A549 treated with AZD9567 at 1 μM for 4 hours (cell line): Measurements from ENCODE around the gene LENEP. TPM values are rescaled to one million over a fixed set of nuclear protein-coding genes. Genes with fewer than 3 reads are reported as not detected.

ENCODE experiments used
- total RNA-seq: library from RNA; stranded (reverse); fragments of 200-300 nt; extraction: Qiagen RNA extraction; gene quantifications from 5 replicates; pipeline ENCODE4 v1.2.3, GENCODE V29; 2022; ENCODE audit not compliant: insufficient read depth

LENEP gene
- total RNA-seq: not detected in 5 replicates

DNA sequence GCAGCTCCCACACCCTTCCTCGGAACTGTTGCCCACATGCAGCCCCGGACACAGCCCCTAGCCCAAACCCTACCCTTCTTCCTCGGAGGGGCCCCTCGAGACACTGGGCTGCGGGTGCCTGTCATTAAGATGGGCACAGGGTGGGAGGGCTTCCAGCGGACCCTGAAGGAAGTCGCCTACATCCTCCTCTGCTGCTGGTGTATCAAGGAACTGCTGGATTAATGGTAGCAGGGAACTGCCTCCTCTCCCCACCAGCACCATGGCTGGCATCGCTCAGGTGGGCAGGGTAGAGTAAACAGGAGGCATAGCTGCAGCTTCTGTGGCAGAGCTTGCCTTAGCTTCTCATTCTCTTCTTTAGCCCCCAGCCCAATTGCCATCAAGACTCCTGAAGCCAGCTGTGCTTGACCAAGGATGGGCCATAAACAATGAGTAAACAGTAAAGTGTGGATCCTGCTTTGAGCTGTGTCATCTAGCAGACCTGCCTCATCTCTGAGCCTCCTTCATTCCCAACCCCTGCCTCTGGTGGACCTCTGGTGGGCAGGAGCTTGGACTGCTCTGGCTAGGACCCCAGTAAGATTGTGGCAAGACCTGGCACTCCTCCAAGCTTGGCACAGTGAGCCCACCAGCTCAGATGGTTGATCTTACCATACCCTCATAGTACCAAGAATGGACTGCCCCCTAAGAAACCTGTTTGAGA is at the start of gene LENEP:
Gene LENEP, plus strand, starts transcription at position 15 of the 697 bp plus-strand sequence. Its CDS starts 22 bp downstream, at position 37.

DNA sequence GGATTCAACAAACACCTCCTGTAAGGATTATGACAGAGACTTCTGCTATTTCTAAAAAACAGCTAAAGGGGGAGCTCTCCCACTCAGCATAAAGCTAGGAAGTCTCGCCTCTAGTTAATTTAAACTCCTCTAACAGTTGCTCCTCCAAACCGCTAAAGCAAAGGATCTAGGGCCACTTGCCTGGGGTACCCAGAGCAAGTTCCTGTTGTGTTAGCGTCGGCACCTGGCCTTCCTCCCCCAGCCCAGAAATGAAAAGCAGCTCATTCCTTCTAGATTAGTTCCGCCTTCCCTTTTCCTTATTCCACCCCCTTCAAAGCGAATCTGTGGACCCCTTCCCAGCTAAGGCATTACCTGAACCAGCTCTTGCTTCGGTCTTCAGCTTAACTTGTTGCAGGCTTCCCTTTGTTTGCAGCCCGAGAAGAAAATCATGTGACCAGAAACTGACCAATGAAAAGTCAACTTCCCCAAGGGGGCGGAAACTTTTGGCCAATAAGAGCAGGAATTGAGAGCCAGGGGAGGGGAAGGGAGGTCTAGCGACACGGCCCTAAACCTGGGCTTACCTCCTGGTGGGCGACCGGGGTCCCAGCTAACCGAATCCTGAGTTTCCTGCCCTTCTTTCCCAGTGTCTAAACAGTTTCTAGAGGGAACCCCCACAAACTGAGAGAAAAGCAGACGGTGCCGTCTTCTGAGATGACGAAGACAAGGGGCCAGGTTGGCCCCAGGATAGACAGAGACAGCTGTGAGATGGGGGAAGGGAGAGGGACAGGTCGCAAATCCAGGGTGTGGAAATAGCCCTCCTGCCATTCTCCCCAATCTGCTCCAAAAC is 37.5 kb upstream of the LENEP start, which contains the start of gene PBXIP1:
Gene PBXIP1, minus strand, starts transcription at position 382 of the 826 bp plus-strand sequence. CDS start 2,378 bp downstream, outside the sequence.

DNA sequence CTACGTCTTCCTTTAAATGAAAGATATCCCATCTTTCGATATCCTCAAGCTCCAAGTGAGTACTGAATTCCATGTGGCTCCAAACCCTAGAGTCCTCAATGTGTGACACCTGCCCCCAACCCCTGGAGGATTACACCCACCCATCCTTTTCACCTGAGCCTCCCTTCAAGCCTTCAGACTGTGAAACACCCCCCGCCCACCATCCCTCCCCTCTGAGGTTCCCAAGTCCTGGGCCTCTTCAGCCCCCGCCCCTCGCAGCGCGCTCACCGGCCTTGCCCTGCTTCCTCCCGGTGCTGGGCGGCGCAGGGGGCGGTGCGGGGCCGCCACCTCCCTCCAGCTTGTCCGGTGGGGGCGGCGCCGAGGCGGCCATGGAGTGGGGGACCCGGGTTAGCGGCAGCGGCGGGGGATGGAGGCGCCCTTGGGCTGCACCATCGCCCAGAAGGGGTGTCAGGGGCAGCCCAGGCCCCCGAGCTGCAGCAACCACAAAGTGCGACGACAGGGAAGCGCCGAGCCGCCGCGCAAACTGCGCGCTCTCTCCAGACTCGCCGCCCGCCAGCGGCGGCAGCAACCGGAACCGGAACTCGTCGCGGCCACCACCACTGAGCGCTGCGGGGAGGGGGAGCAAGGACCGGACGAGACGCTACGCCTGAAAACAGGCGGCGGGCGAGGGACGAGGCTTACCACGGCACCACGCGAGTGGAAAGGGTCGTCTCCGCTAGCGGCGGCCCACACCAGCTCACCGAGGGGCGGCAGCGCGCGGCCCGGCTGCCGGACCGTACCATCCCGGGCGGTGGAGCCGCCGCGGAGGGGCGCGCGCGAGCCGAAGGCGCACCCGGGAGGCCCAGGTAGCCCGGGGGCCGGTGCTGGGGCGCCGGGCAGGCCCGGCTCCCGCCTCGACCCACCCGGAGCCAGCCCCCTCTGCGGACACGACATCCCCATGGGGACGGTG is 31.9 kb upstream of the LENEP start, which contains the start of gene PYGO2:
Gene PYGO2, minus strand, starts transcription at position 576 of the 949 bp plus-strand sequence. Its CDS starts 206 bp downstream, at position 370.

GRCh38 chr1:154970631-154971340 is 22.6 kb upstream of the LENEP start, which contains the start of gene SHC1:
Gene SHC1, minus strand, starts transcription at chr1:154970747. Its CDS starts 221 bp downstream, at chr1:154970526.

GRCh38 chr1:154974102-154974807 is 19.1 kb upstream of the LENEP start, which contains the start of gene CKS1B:
Gene CKS1B, plus strand, starts transcription at chr1:154974681. Its CDS starts 65 bp downstream, at chr1:154974746.

GRCh38 chr1:154982897-154983648 is 10.3 kb upstream of the LENEP start, which contains the start of gene FLAD1:
Gene FLAD1, plus strand, starts transcription at chr1:154983344. Its CDS starts 351 bp downstream, at chr1:154983695.

DNA sequence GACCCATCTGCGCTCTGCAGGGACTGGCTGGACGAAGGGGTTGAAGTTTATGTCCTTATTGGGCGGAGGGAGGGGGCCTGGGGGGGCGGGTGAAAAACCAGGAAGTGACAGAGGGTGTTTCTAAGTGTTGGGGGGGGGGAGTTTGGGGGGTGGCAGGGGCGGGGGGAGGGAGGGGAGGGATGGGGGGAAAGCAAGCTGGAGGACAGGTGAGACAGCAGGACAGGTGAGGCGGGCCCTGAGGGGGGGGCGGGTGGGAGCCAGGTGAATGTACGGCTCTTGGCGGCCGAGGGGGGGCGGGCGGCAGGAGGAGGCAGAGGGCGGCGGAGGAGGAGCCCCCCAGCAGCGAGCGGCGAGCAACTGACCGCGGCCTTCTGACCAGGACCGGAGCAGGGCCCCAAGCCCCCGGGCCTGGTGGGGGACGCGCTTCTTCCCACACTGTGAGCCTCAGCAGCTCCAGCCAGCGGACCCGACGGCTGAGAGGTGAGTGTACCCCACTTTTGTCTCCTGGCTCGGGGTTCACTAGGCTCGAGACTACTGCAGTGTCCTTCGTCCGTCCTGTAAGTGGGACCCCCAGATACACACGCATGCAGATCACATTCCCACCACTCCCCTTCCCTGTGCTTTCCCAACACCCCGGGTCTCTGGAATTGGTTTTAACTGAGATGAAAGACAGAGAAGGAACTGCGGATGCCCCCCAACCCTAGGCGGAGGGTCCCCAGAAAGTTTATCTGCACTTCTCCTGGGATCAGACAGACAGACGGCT is 9.3 kb downstream of the LENEP start, which contains the start of gene ZBTB7B:
Gene ZBTB7B, plus strand, starts transcription at position 339 of the 763 bp plus-strand sequence. CDS start 11,859 bp downstream, outside the sequence.

GRCh38 chr1:155033524-155033923 is 40.1 kb downstream of the LENEP start, which contains the start of the genes DCST1 and DCST2:
Gene DCST1, plus strand, starts transcription at chr1:155033824. Its CDS starts 213 bp downstream, at chr1:155034037.
Gene DCST2, minus strand, starts transcription at chr1:155033781. Its CDS starts 80 bp downstream, at chr1:155033701.

Other genes with a start within 250 kb of the LENEP start
- gene KCNN3, start 123.3 kb upstream of the LENEP start, total RNA-seq: 0.01 to 0.05 TPM (median 0.03 TPM) in 4 of 5 replicates, not detected in the other
- 33.5 to 46.0 TPM (median 43.0 TPM) in 5 replicates for gene PMVK, start 56.9 kb upstream of the LENEP start, total RNA-seq
- gene PBXIP1, start 37.5 kb upstream of the LENEP start, total RNA-seq: 8.0 to 15.6 TPM (median 13.9 TPM) in 5 replicates
- gene PYGO2, start 31.8 kb upstream of the LENEP start, total RNA-seq: 23.8 to 25.3 TPM (median 24.4 TPM) in 5 replicates
- gene SHC1, start 22.8 kb upstream of the LENEP start, total RNA-seq: 163 to 228 TPM (median 221 TPM) in 5 replicates
- gene CKS1B, start 18.9 kb upstream of the LENEP start, total RNA-seq: 350 to 384 TPM (median 355 TPM) in 5 replicates
- 34.0 to 47.4 TPM (median 47.2 TPM) in 5 replicates for gene FLAD1, start 10.2 kb upstream of the LENEP start, total RNA-seq
- 30.4 to 41.5 TPM (median 37.4 TPM) in 5 replicates for gene ZBTB7B, start 9.2 kb downstream of the LENEP start, total RNA-seq
- gene DCST2, start 40.2 kb downstream of the LENEP start, total RNA-seq: 0.38 to 0.88 TPM (median 0.56 TPM) in 4 of 5 replicates, not detected in the other
- not detected in 5 replicates for gene DCST1, start 40.2 kb downstream of the LENEP start, total RNA-seq
- 55.7 to 115 TPM (median 104 TPM) in 5 replicates for gene ADAM15, start 57.7 kb downstream of the LENEP start, total RNA-seq
- gene EFNA4, start 70.2 kb downstream of the LENEP start, total RNA-seq: 11.3 to 14.4 TPM (median 13.2 TPM) in 5 replicates
- 7.0 to 11.0 TPM (median 7.7 TPM) in 5 replicates for gene EFNA3, start 85.3 kb downstream of the LENEP start, total RNA-seq
- 23.7 to 35.1 TPM (median 30.9 TPM) in 5 replicates for gene EFNA1, start 134.3 kb downstream of the LENEP start, total RNA-seq
- gene SLC50A1, start 142.3 kb downstream of the LENEP start, total RNA-seq: 32.9 to 44.7 TPM (median 35.7 TPM) in 5 replicates
- gene DPM3, start 146.9 kb downstream of the LENEP start, total RNA-seq: 71.3 to 102 TPM (median 100 TPM) in 5 replicates
- gene KRTCAP2, start 179.7 kb downstream of the LENEP start, total RNA-seq: 226 to 261 TPM (median 239 TPM) in 5 replicates
- 1.6 to 2.4 TPM (median 2.0 TPM) in 4 of 5 replicates, not detected in the other for gene TRIM46, start 180.3 kb downstream of the LENEP start, total RNA-seq
- gene THBS3, start 214.3 kb downstream of the LENEP start, total RNA-seq: 3.3 to 11.6 TPM (median 9.6 TPM) in 5 replicates
- 71.0 to 72.9 TPM (median 72.6 TPM) in 5 replicates for gene MTX1, start 215.1 kb downstream of the LENEP start, total RNA-seq